Measurements from ENCODE around the gene INPP5D.

- TF ChIP-seq CTCF (IDR thresholded peaks at IDR 0.05) (no peak), POLR2A (IDR thresholded peaks at IDR 0.05) (no peak)
Observed at GRCh38 chr2:233227346-233227978, 167.3 kb downstream of the INPP5D start.
